Esophagus muscularis mucosa (tissue), 3 donors: ENCODE data around the gene WSCD2.

Experiments
- POLR2A ChIP-seq: fragments of 450-650 bp; IDR thresholded peaks from one replicate; pipeline ENCODE4 v1.6.1; 2017; ENCODE audit warnings: antibody characterized with exemption, moderate library complexity, mild to moderate bottlenecking, low read depth
- POLR2AphosphoS5 ChIP-seq, 2 donors: sonication (generic); formaldehyde crosslinking; IDR thresholded peaks; one replicate each; pipeline ENCODE4 v1.6.1; 2017; ENCODE audit warnings: antibody characterized with exemption in 2 of 2
- TF ChIP-seq, protein P1 (sequence below), 3 experiments: fragments of 200-600 bp in 2 of 3; fragments of 450-650 bp in 1 of 3; sonication (generic) in 2 of 3; IDR thresholded peaks; one replicate each; pipeline ENCODE4 v1.5.1; 2017 to 2019; ENCODE audit warnings: antibody characterized with exemption in 3 of 3, mild to moderate bottlenecking in 2 of 3, moderate library complexity in 1 of 3

DNA sequence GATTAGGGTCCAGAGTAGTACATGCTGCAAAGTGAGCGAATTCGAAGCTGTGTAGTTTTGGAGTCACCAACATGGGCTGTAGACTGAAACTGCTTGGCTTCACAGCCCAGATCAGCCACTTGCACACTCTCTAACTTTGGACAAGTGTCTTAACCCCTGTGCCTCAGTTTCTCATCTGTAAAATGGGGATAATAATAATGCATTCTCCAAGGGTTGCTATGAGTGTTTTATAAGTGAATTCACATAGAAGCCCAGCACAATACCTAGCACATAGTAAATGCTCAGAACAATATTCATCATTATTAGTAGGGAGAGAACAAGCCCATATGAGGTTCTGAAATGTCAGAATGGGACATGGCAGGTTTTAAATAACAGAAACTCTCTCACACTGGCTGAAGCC is 10.4 kb downstream of the WSCD2 start:
- TF ChIP-seq, protein P1, sequence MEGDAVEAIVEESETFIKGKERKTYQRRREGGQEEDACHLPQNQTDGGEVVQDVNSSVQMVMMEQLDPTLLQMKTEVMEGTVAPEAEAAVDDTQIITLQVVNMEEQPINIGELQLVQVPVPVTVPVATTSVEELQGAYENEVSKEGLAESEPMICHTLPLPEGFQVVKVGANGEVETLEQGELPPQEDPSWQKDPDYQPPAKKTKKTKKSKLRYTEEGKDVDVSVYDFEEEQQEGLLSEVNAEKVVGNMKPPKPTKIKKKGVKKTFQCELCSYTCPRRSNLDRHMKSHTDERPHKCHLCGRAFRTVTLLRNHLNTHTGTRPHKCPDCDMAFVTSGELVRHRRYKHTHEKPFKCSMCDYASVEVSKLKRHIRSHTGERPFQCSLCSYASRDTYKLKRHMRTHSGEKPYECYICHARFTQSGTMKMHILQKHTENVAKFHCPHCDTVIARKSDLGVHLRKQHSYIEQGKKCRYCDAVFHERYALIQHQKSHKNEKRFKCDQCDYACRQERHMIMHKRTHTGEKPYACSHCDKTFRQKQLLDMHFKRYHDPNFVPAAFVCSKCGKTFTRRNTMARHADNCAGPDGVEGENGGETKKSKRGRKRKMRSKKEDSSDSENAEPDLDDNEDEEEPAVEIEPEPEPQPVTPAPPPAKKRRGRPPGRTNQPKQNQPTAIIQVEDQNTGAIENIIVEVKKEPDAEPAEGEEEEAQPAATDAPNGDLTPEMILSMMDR (IDR thresholded peaks at IDR 0.05): no peak
- TF ChIP-seq POLR2A (no peak), POLR2AphosphoS5 (IDR thresholded peaks at IDR 0.05) (no peak)
